Mesothelial cell of epicardium (in vitro differentiated cells): ENCODE results near the gene SNAPC3. TPM values are rescaled to one million over a fixed set of nuclear protein-coding genes. Genes with fewer than 3 reads are reported as not detected.

Experiments used
- DNase-seq, 2 experiments: peaks; one replicate each; pipeline ENCODE4 v3.0.0; 2021; ENCODE audit warnings: low spot score in 2 of 2; ENCODE audit not compliant: unreplicated experiment in 2 of 2
- H3K27ac Mint-ChIP-seq: 2 replicates; pipeline ENCODE4 v1.8.0; 2021; ENCODE audit warnings: mixed read lengths
- H3K27me3 Mint-ChIP-seq: 2 replicates; pipeline ENCODE4 v1.8.0; 2021; ENCODE audit warnings: low read depth, mixed read lengths
- H3K36me3 Mint-ChIP-seq: 2 replicates; pipeline ENCODE4 v1.8.0; 2021; ENCODE audit warnings: mixed read lengths
- H3K4me1 Mint-ChIP-seq: 2 replicates; pipeline ENCODE4 v1.8.0; 2021; ENCODE audit warnings: mixed read lengths
- H3K4me3 Mint-ChIP-seq: 2 replicates; pipeline ENCODE4 v1.8.0; 2021; ENCODE audit warnings: mild to moderate bottlenecking, moderate library complexity, mixed read lengths
- H3K9me3 Mint-ChIP-seq: 2 replicates; pipeline ENCODE4 v1.8.0; 2021; ENCODE audit warnings: mixed read lengths
- CTCF ChIP-seq: fragments of 200-600 bp; sonication (generic); IDR thresholded peaks from one replicate; pipeline ENCODE4 v1.5.0; 2021; ENCODE audit warnings: antibody characterized with exemption; ENCODE audit not compliant: unreplicated experiment
- total RNA-seq: library from RNA; stranded (reverse); gene quantifications from 3 replicates; pipeline ENCODE4 v1.2.1, GENCODE V29; 2021

The SNAPC3 gene
- total RNA-seq, 1 donor from 2014 or later = 43.5 TPM

- H3K27ac Mint-ChIP-seq = peak overlapping the region; percentile 17
- no peak overlapping the region for H3K4me3 Mint-ChIP-seq
- H3K27me3 Mint-ChIP-seq = no peaks in the 10 kb centered on the region
- peak; percentile 45 for TF ChIP-seq CTCF
- peaks cover 19% of the 10 kb centered on the region for H3K36me3 Mint-ChIP-seq
- no peaks in the 10 kb centered on the region for H3K9me3 Mint-ChIP-seq
- H3K4me1 Mint-ChIP-seq = peaks cover 15% of the 10 kb centered on the region
- no peak for DNase-seq
Measured at GRCh38 chr9:15485836-15486666, 63.4 kb downstream of the SNAPC3 start.

- Mint-ChIP-seq H3K36me3 (peaks cover 47% of the 10 kb centered on the region), H3K4me1 (no peaks in the 10 kb centered on the region), H3K4me3 (no peak overlapping the region), H3K9me3 (peaks cover 9% of the 10 kb centered on the region), H3K27me3 (no peaks in the 10 kb centered on the region), H3K27ac (no peak overlapping the region)
- no peak for DNase-seq
- no peak for TF ChIP-seq CTCF
Measured at GRCh38 chr9:15491950-15492349, 69.3 kb downstream of the SNAPC3 start.

- Mint-ChIP-seq H3K9me3 (peaks cover 9% of the 10 kb centered on the region), H3K27ac (no peak overlapping the region), H3K4me3 (no peak overlapping the region), H3K27me3 (no peaks in the 10 kb centered on the region), H3K4me1 (no peaks in the 10 kb centered on the region), H3K36me3 (peaks cover 48% of the 10 kb centered on the region)
- TF ChIP-seq CTCF = no peak
- DNase-seq = no peak
Measured at GRCh38 chr9:15492485-15493150, 69.9 kb downstream of the SNAPC3 start.

- no peak for DNase-seq
- H3K4me1 Mint-ChIP-seq = peaks cover 20% of the 10 kb centered on the region
- peaks cover 32% of the 10 kb centered on the region for H3K36me3 Mint-ChIP-seq
- no peak for TF ChIP-seq CTCF
- H3K4me3 Mint-ChIP-seq = peak overlapping the region; percentile 45
- no peaks in the 10 kb centered on the region for H3K27me3 Mint-ChIP-seq
- H3K9me3 Mint-ChIP-seq = peaks cover 4% of the 10 kb centered on the region
- peak overlapping the region; percentile 94 for H3K27ac Mint-ChIP-seq
Measured at GRCh38 chr9:15498246-15498995, 75.7 kb downstream of the SNAPC3 start.

GRCh38 chr9:15499139-15499538, 76.5 kb downstream of the SNAPC3 start:
- no peak overlapping the region for H3K4me3 Mint-ChIP-seq
- H3K4me1 Mint-ChIP-seq = peaks cover 20% of the 10 kb centered on the region
- no peak for DNase-seq
- H3K36me3 Mint-ChIP-seq = peaks cover 30% of the 10 kb centered on the region
- TF ChIP-seq CTCF = no peak
- no peaks in the 10 kb centered on the region for H3K9me3 Mint-ChIP-seq
- no peaks in the 10 kb centered on the region for H3K27me3 Mint-ChIP-seq
- H3K27ac Mint-ChIP-seq = peak overlapping the region; percentile 69
